GF-D8 (cell line): ENCODE results near the gene FAM83G.
"Not testable (repeated sequence)": the region's sequence is repeated elsewhere in the genome, so short reads cannot be mapped to it uniquely, and the experiment has no call there.

Experiments
- DNase-seq: peaks from one replicate; lab custom pipeline; 2025; lab: John Stamatoyannopoulos, UW

Gene FAM83G

GRCh38 chr17:18954321-18954720 lies 50.2 kb downstream of the FAM83G start:
- DNase-seq, result no peak

- DNase-seq, result no peak
These were observed 51.3 kb downstream of the FAM83G start for GRCh38 chr17:18953231-18953728.

GRCh38 chr17:18951941-18952842 lies 52.4 kb downstream of the FAM83G start, which contains the start of gene SLC5A10:
TSS of gene SLC5A10 (plus strand) at chr17:18952165. CDS start at chr17:18952206, 41 bp downstream.
- DNase-seq, result no peak

GRCh38 chr17:18950944-18951905 lies 53.3 kb downstream of the FAM83G start:
- DNase-seq, result no peak

- DNase-seq, result no peak
These were observed 54.2 kb downstream of the FAM83G start for GRCh38 chr17:18950346-18950745.

GRCh38 chr17:18949566-18949965 lies 55.0 kb downstream of the FAM83G start:
- no peak for DNase-seq

- no peak for DNase-seq
These were observed 56.0 kb downstream of the FAM83G start for GRCh38 chr17:18948476-18949006.

- no peak for DNase-seq
These were observed 56.7 kb downstream of the FAM83G start for GRCh38 chr17:18947866-18948265.

- no peak for DNase-seq
These were observed 58.0 kb downstream of the FAM83G start for GRCh38 chr17:18946536-18946935.

GRCh38 chr17:18944646-18945045 lies 59.9 kb downstream of the FAM83G start:
- no peak for DNase-seq

- no peak for DNase-seq
These were observed 65.9 kb downstream of the FAM83G start for GRCh38 chr17:18938692-18939023.

- DNase-seq, result no peak
These were observed 66.4 kb downstream of the FAM83G start for GRCh38 chr17:18937981-18938691.

GRCh38 chr17:18933102-18934058 lies 71.2 kb downstream of the FAM83G start:
- DNase-seq, result no peak

- DNase-seq, result no peak
These were observed 72.1 kb downstream of the FAM83G start for GRCh38 chr17:18932360-18933055.

GRCh38 chr17:18928628-18929125 lies 75.9 kb downstream of the FAM83G start:
- no peak for DNase-seq

GRCh38 chr17:18925187-18925586 lies 79.4 kb downstream of the FAM83G start:
- no peak for DNase-seq

- not testable (repeated sequence) for DNase-seq
These were observed 82.0 kb downstream of the FAM83G start for GRCh38 chr17:18922596-18922995.

GRCh38 chr17:18921912-18922451 lies 82.6 kb downstream of the FAM83G start:
- DNase-seq, result no peak

- no peak for DNase-seq
These were observed 83.1 kb downstream of the FAM83G start for GRCh38 chr17:18921485-18921884.
